ENCODE results near the gene FKBP11. TPM values are rescaled to one million over a fixed set of nuclear protein-coding genes. Genes with fewer than 3 reads are reported as not detected.

FKBP11 gene
- total RNA-seq, 4 donors from 2014 or later, result 14.7 to 32.1 (median 22.5) TPM

GRCh38 chr12:48940181-48940580, 14.9 kb upstream of the FKBP11 start:
- no peak for ATAC-seq (ENCODE audit: low FRiP score)
- TF ChIP-seq CTCF (IDR thresholded peaks at IDR 0.05), result no peak

GRCh38 chr12:48938805-48939204, 13.5 kb upstream of the FKBP11 start:
- ATAC-seq (ENCODE audit: low FRiP score) (no peak), DNase-seq (ENCODE audit: low spot score) (no peak)
- no peak for TF ChIP-seq CTCF (IDR thresholded peaks at IDR 0.05)

More at GRCh38 chr12:48940181-48940580, 14.9 kb upstream of the FKBP11 start:
- no peak for DNase-seq (ENCODE audit: low spot score)

DNA sequence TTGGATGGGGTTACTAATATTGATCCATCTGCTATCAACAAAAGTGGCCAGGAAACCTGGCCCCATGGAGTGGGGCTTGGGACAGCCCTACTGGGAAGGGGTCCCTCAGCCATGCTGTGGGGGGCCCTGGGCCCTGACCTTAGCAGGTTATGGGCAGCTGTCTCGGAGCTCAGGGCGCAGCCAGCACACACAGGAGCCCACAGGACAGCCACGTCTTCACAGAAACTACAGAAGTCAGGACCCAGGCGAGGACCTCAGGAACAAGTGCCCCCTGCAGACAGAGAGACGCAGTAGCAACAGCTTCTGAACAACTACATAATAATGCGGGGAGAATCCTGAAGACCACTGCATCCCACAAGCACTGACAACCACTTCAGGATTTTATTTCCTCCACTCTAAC, 11.9 kb upstream of the FKBP11 start:
- no peak for DNase-seq (ENCODE audit: low spot score)
- no peak for ATAC-seq (ENCODE audit: low FRiP score)
- TF ChIP-seq CTCF (IDR thresholded peaks at IDR 0.05), result no peak

GRCh38 chr12:48936379-48936979, 11.2 kb upstream of the FKBP11 start:
- peak in 2 of 3 donors; percentile 61 to 66 for TF ChIP-seq CTCF (IDR thresholded peaks at IDR 0.05)
- peak; percentile 90 for DNase-seq (ENCODE audit: low spot score)

DNA sequence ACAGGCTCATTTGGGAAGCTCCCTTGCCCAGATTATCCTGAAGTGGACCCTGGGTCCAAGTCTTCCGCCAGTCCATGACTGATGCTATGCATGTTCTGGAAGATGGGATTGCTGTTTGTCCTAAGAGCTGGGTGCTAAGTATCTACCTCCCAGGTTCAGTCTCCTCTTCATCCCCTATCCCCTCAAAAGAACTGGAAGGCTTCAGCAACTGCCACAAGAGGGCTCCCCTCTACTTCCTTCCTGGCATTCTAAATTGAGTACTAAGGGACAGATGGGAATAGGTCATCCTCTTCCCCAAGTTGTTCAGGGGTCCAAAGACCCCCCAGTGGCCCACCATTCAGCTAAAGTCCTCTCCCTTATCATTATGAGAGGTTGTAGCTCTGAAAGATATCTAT, 9.0 kb upstream of the FKBP11 start:
- DNase-seq (ENCODE audit: low spot score) (no peak), ATAC-seq (ENCODE audit: low FRiP score) (no peak)
- no peak for TF ChIP-seq CTCF (IDR thresholded peaks at IDR 0.05)

More at GRCh38 chr12:48936379-48936979, 11.2 kb upstream of the FKBP11 start:
- peak; percentile 59 for ATAC-seq (ENCODE audit: low FRiP score)

GRCh38 chr12:48933664-48934311, 8.5 kb upstream of the FKBP11 start:
- ATAC-seq (ENCODE audit: low FRiP score) (no peak), DNase-seq (ENCODE audit: low spot score) (no peak)
- no peak for TF ChIP-seq CTCF (IDR thresholded peaks at IDR 0.05)

DNA sequence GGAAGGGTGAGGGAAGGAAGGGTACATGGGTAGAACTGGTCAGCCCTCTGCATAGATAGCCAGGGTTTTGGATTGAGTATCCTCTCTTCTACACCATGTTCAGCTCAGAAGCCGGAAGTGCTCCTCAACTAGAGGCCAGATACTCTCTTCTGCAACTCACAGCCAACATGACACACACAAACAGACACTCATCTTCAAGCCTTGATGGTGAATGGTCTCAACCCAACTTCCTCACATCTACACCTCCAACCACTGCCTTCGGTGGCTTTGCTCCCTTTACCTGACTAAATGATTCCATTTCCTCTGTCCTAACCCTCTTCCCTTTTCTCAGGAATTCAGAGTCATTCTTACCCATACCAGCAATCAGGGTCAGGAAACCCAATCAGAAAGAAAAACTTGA, 7.6 kb upstream of the FKBP11 start:
- ATAC-seq (ENCODE audit: low FRiP score) (no peak), DNase-seq (ENCODE audit: low spot score) (no peak)
- no peak for TF ChIP-seq CTCF (IDR thresholded peaks at IDR 0.05)

Data from omental fat pad (tissue), 4 donors.